DOHH2 (cell line): ENCODE results near the gene ADPRS.

Source experiments
- H3F3A ChIP-seq: fragments of 200-600 bp; sonication (generic), shearing (Covaris generic); 2 replicates; pipeline ENCODE4 v1.6.0; 2016; ENCODE audit warnings: antibody characterized with exemption, mild to moderate bottlenecking; ENCODE audit not compliant: control insufficient read depth, insufficient read depth
- H3K27ac ChIP-seq: fragments of 200-600 bp; sonication (generic); 2 replicates; pipeline ENCODE4 v1.5.1; 2014; ENCODE audit warnings: low read depth, mild to moderate bottlenecking, low read length, moderate library complexity
- H3K27me3 ChIP-seq: fragments of 200-600 bp; sonication (generic); 2 replicates; pipeline ENCODE4 v1.6.1; 2014; ENCODE audit warnings: mild to moderate bottlenecking, low read length, mixed read lengths; ENCODE audit not compliant: control insufficient read depth
- H3K36me3 ChIP-seq: fragments of 200-600 bp; sonication (generic); 2 replicates; pipeline ENCODE4 v1.6.1; 2014; ENCODE audit warnings: mild to moderate bottlenecking, low read length, moderate library complexity, mixed read lengths; ENCODE audit not compliant: control insufficient read depth
- H3K4me1 ChIP-seq: fragments of 200-600 bp; sonication (generic); 2 replicates; pipeline ENCODE4 v1.6.1; 2014; ENCODE audit warnings: mild to moderate bottlenecking, low read length, mixed read lengths; ENCODE audit not compliant: control insufficient read depth
- H3K4me2 ChIP-seq: fragments of 200-600 bp; sonication (generic); 2 replicates; pipeline ENCODE4 v1.6.0; 2014; ENCODE audit warnings: mild to moderate bottlenecking, low read length, moderate library complexity
- H3K4me3 ChIP-seq: fragments of 200-600 bp; sonication (generic); 2 replicates; pipeline ENCODE4 v1.5.1; 2014; ENCODE audit warnings: mild to moderate bottlenecking, low read length, mixed read lengths
- H3K79me2 ChIP-seq: fragments of 200-600 bp; sonication (generic); 2 replicates; pipeline ENCODE4 v1.6.1; 2014; ENCODE audit warnings: mild to moderate bottlenecking, low read length, mixed read lengths; ENCODE audit not compliant: control insufficient read depth
- H3K9me2 ChIP-seq: fragments of 200-600 bp; sonication (generic); replicated peaks from 2 replicates; pipeline ENCODE4 v1.6.1; 2014; ENCODE audit warnings: mild to moderate bottlenecking, low read length, mixed read lengths; ENCODE audit not compliant: control insufficient read depth
- H3K9me3 ChIP-seq: fragments of 200-600 bp; sonication (generic); 2 replicates; pipeline ENCODE4 v1.6.1; 2014; ENCODE audit warnings: antibody characterized with exemption, low read length, mixed read lengths; ENCODE audit not compliant: control insufficient read depth, insufficient read depth
- H4K20me1 ChIP-seq: fragments of 200-600 bp; sonication (generic); 2 replicates; pipeline ENCODE4 v1.6.0; 2014; ENCODE audit warnings: low read depth, mild to moderate bottlenecking, antibody characterized with exemption, low read length, moderate library complexity; ENCODE audit not compliant: control insufficient read depth, insufficient read depth
- CTCF ChIP-seq: fragments of 200-600 bp; sonication (generic); IDR thresholded peaks from one replicate; pipeline ENCODE4 v1.5.1; 2014; ENCODE audit warnings: antibody characterized with exemption, mild to moderate bottlenecking, low read depth, low read length; ENCODE audit not compliant: poor library complexity, severe bottlenecking
- EZH2phosphoT487 ChIP-seq: fragments of 200-600 bp; sonication (generic); IDR thresholded peaks from 2 replicates; pipeline ENCODE4 v1.6.1; 2017; ENCODE audit warnings: borderline replicate concordance, mild to moderate bottlenecking, antibody characterized with exemption, low read length, moderate library complexity, mixed read lengths

ADPRS gene

DNA sequence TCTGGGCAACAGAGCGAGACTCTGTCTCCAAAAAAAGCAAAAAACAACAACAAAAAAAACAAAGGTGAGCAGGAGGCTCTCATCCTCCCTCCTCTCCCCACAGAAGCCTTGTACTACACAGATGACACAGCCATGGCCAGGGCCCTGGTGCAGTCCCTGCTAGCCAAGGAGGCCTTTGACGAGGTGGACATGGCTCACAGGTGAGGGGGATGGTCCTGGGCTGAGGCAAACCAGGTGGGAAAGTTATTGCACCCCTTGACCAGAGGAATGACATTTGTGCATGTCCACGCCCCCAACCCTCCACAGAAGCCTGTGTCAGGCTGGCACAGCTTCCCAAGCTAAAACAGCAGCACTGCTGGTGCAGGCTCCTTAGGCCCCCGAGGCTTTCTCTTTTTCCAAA lies 2.4 kb downstream of the ADPRS start:
- TF ChIP-seq CTCF (no peak), EZH2phosphoT487 (no peak)
- H3K27me3 ChIP-seq: no peaks in the 10 kb centered on the region
- H3K36me3 ChIP-seq: peaks cover 60% of the 10 kb centered on the region
- no peak overlapping the region for H3K4me3 ChIP-seq
- no peaks in the 10 kb centered on the region for H4K20me1 ChIP-seq
- no peak overlapping the region for H3K4me2 ChIP-seq
- no peaks in the 10 kb centered on the region for H3K9me2 ChIP-seq
- peaks cover 7% of the 10 kb centered on the region for H3F3A ChIP-seq
- no peaks in the 10 kb centered on the region for H3K9me3 ChIP-seq
- no peak overlapping the region for H3K27ac ChIP-seq
- peaks cover 14% of the 10 kb centered on the region for H3K4me1 ChIP-seq
- H3K79me2 ChIP-seq: peaks cover 26% of the 10 kb centered on the region

- H3K27ac ChIP-seq: no peak overlapping the region
- H3K4me2 ChIP-seq: no peak overlapping the region
- TF ChIP-seq EZH2phosphoT487 (no peak), CTCF (no peak)
- no peak overlapping the region for H3K4me3 ChIP-seq
- H4K20me1 ChIP-seq: no peaks in the 10 kb centered on the region
- H3K27me3 ChIP-seq: no peaks in the 10 kb centered on the region
- H3F3A ChIP-seq: peaks cover 11% of the 10 kb centered on the region
- H3K36me3 ChIP-seq: peaks cover 63% of the 10 kb centered on the region
- H3K9me3 ChIP-seq: no peaks in the 10 kb centered on the region
- peaks cover 26% of the 10 kb centered on the region for H3K79me2 ChIP-seq
- H3K4me1 ChIP-seq: peaks cover 14% of the 10 kb centered on the region
- H3K9me2 ChIP-seq: no peaks in the 10 kb centered on the region
These were observed 3.0 kb downstream of the ADPRS start for GRCh38 chr1:36091698-36092097.

GRCh38 chr1:36092166-36092797 lies 3.6 kb downstream of the ADPRS start:
- TF ChIP-seq CTCF (no peak), EZH2phosphoT487 (no peak)
- Histone ChIP-seq H3K79me2 (peaks cover 26% of the 10 kb centered on the region), H3K9me2 (no peaks in the 10 kb centered on the region), H3K9me3 (no peaks in the 10 kb centered on the region), H3K36me3 (peaks cover 63% of the 10 kb centered on the region), H3K4me1 (peaks cover 14% of the 10 kb centered on the region), H3K27ac (no peak overlapping the region), H3F3A (peaks cover 11% of the 10 kb centered on the region), H3K27me3 (no peaks in the 10 kb centered on the region), H3K4me3 (no peak overlapping the region), H4K20me1 (no peaks in the 10 kb centered on the region), H3K4me2 (no peak overlapping the region)
